Kidney (tissue), 14 donors: ENCODE data around the gene CPNE7. TPM values are rescaled to one million over a fixed set of nuclear protein-coding genes. Genes with fewer than 3 reads are reported as not detected.

Experiments
- DNase-seq, 5 donors: peaks; one replicate each; pipeline ENCODE4 v3.0.0-alpha.2; 2013 to 2020
- FAIRE-seq: peaks from 2 replicates; lab custom pipeline; 2012; peaks lifted over from hg19 to GRCh38; lab: Jason Lieb, UNC
- H3K27ac ChIP-seq, 2 donors: one replicate each; pipeline ENCODE4 v1.7.0; 2013; ENCODE audit warnings: low read depth in 2 of 2, low read length in 2 of 2, inconsistent platforms in 1 of 2
- H3K27me3 ChIP-seq: one replicate; pipeline ENCODE4 v1.7.1; 2013; ENCODE audit warnings: low read length, inconsistent platforms; ENCODE audit not compliant: control insufficient read depth, insufficient read depth
- H3K36me3 ChIP-seq, 3 donors: one replicate each; pipeline versions ENCODE4 v1.7.0 to v1.7.1; 2013; ENCODE audit warnings: low read length in 3 of 3, control low read depth in 1 of 3, inconsistent platforms in 1 of 3; ENCODE audit not compliant: insufficient read depth in 3 of 3, control insufficient read depth in 2 of 3
- H3K4me1 ChIP-seq, 3 donors: one replicate each; pipeline versions ENCODE4 v1.7.0 to v1.7.1; 2013; ENCODE audit warnings: low read length in 3 of 3, inconsistent platforms in 1 of 3, low read depth in 1 of 3; ENCODE audit not compliant: control insufficient read depth in 2 of 3, insufficient read depth in 2 of 3
- H3K4me3 ChIP-seq, 3 donors: one replicate each; pipeline versions ENCODE4 v1.7.0 to v1.8.1; 2013; ENCODE audit warnings: low read length in 3 of 3, control low read depth in 1 of 3, inconsistent platforms in 1 of 3
- H3K9ac ChIP-seq, 3 donors: one replicate each; pipeline versions ENCODE4 v1.7.0 to v1.7.1; 2013; ENCODE audit warnings: low read length in 3 of 3, control low read depth in 1 of 3, inconsistent platforms in 1 of 3
- H3K9me3 ChIP-seq, 3 donors: one replicate each; pipeline versions ENCODE4 v1.7.0 to v1.7.1; 2013; ENCODE audit warnings: low read length in 3 of 3, control low read depth in 1 of 3, inconsistent platforms in 1 of 3; ENCODE audit not compliant: control insufficient read depth in 2 of 3, insufficient read depth in 1 of 3
- CTCF ChIP-seq: IDR thresholded peaks from 3 replicates; pipeline ENCODE4 v1.5.1; 2012; ENCODE audit warnings: mild to moderate bottlenecking, moderate library complexity, borderline replicate concordance; ENCODE audit not compliant: insufficient read depth; ENCODE audit errors: extremely low read depth
- intact Hi-C: fragments of 100-400 bp; cut with DNase I; formaldehyde crosslinking; loops from one replicate; pipeline ENCODE4 v1.11.1; 2022
- polyA plus RNA-seq: library from polyadenylated mRNA; stranded (reverse); fragments of 350-450 nt; fragmentation: Illumina TruSeq; extraction: RNeasy Lipid Tissue Mini Kit (QIAGEN cat#74804); gene quantifications from one replicate; pipeline ENCODE4 v1.2.3, GENCODE V29; 2014; ENCODE audit warnings: low read depth, low replicate concordance; ENCODE audit not compliant: insufficient read depth
- total RNA-seq: library from RNA; stranded (reverse); fragmentation: NEBNext Ultra II Directional; extraction: Animal tissue kit (Norgen Biotek cat#: 25700); gene quantifications from one replicate; pipeline ENCODE4 v1.2.1, GENCODE V29; 2021
- donor health status: control.
- donor health status: control.
- donor health status: control.
- donor health status: control.
- donor health status: control.
- donor health status: DM: yes; HTN: yes; CAD: no.
- donor health status: Normal renal cell carcinoma (clear cell type).

The CPNE7 gene
- total and polyA plus RNA-seq, 2 donors from 2014 or later = 1.5 to 13.7 TPM

GRCh38 chr16:89540557-89540956 lies 35.0 kb upstream of the CPNE7 start:
- intact Hi-C loops = no loop called here
- H3K36me3 ChIP-seq = peaks cover 0 to 24% (median 8%) of the 10 kb centered on the region in 3 donors
- H3K9ac ChIP-seq = no peak overlapping the region
- no peaks in the 10 kb centered on the region for H3K27me3 ChIP-seq
- no peak for TF ChIP-seq CTCF
- H3K4me1 ChIP-seq = no peaks in the 10 kb centered on the region
- H3K4me3 ChIP-seq = no peak overlapping the region
- H3K27ac ChIP-seq = no peak overlapping the region
- no peaks in the 10 kb centered on the region for H3K9me3 ChIP-seq
- DNase-seq = no peak
- FAIRE-seq = no peak

GRCh38 chr16:89541792-89542191 lies 33.8 kb upstream of the CPNE7 start:
- no peak for TF ChIP-seq CTCF
- no peak overlapping the region for H3K27ac ChIP-seq
- peaks cover 0 to 25% (median 8%) of the 10 kb centered on the region in 3 donors for H3K36me3 ChIP-seq
- H3K27me3 ChIP-seq = no peaks in the 10 kb centered on the region
- H3K9me3 ChIP-seq = no peaks in the 10 kb centered on the region
- no peak for DNase-seq
- FAIRE-seq = no peak
- intact Hi-C loops = no loop called here
- no peak overlapping the region for H3K4me3 ChIP-seq
- no peak overlapping the region for H3K9ac ChIP-seq
- H3K4me1 ChIP-seq = no peaks in the 10 kb centered on the region

- Histone ChIP-seq H3K27me3 (no peaks in the 10 kb centered on the region), H3K9me3 (no peaks in the 10 kb centered on the region), H3K4me1 (no peaks in the 10 kb centered on the region), H3K4me3 (no peak overlapping the region), H3K27ac (no peak overlapping the region), H3K9ac (no peak overlapping the region), H3K36me3 (peaks cover 0 to 25% (median 17%) of the 10 kb centered on the region in 3 donors)
- no peak for DNase-seq
- no peak for TF ChIP-seq CTCF
- intact Hi-C loops = no loop called here
- no peak for FAIRE-seq
Measured at GRCh38 chr16:89544113-89544512, 31.4 kb upstream of the CPNE7 start.

- no peak overlapping the region for H3K4me3 ChIP-seq
- no peaks in the 10 kb centered on the region for H3K27me3 ChIP-seq
- H3K9me3 ChIP-seq = no peaks in the 10 kb centered on the region
- intact Hi-C loops = no loop called here
- H3K36me3 ChIP-seq = peaks cover 0 to 28% (median 17%) of the 10 kb centered on the region in 3 donors
- no peak overlapping the region for H3K9ac ChIP-seq
- TF ChIP-seq CTCF = no peak
- no peaks in the 10 kb centered on the region for H3K4me1 ChIP-seq
- FAIRE-seq = no peak
- DNase-seq = no peak
- peak overlapping the region in 1 of 2 donors; percentile 39 for H3K27ac ChIP-seq
Measured at GRCh38 chr16:89544713-89545043, 30.9 kb upstream of the CPNE7 start.
